Trophoblast cell (in vitro differentiated cells and primary cell): ENCODE results near the gene MED13L.

ENCODE experiments used
- DNase-seq, 2 donors: peaks; one replicate each; pipeline ENCODE4 v3.0.0-alpha.2; 2016
- H2AFZ ChIP-seq: 2 replicates; pipeline ENCODE4 v1.6.1; 2013; ENCODE audit warnings: low read length, moderate library complexity, mild to moderate bottlenecking; ENCODE audit not compliant: insufficient read depth, poor library complexity
- H2AK5ac ChIP-seq: 2 replicates; pipeline ENCODE4 v1.6.1; 2013; ENCODE audit warnings: mild to moderate bottlenecking, low read length
- H2BK120ac ChIP-seq: 2 replicates; pipeline ENCODE4 v1.6.1; 2013; ENCODE audit warnings: low read length, mild to moderate bottlenecking, moderate library complexity; ENCODE audit not compliant: insufficient read depth, poor library complexity
- H2BK12ac ChIP-seq: 2 replicates; pipeline ENCODE4 v1.6.1; 2013; ENCODE audit warnings: mild to moderate bottlenecking, low read length, moderate library complexity
- H2BK5ac ChIP-seq: 2 replicates; pipeline ENCODE4 v1.6.1; 2013; ENCODE audit warnings: low read length, low read depth, moderate library complexity, mild to moderate bottlenecking; ENCODE audit not compliant: poor library complexity
- H3K14ac ChIP-seq: 2 replicates; pipeline ENCODE4 v1.6.1; 2013; ENCODE audit warnings: mild to moderate bottlenecking, low read length
- H3K18ac ChIP-seq: 2 replicates; pipeline ENCODE4 v1.6.1; 2013; ENCODE audit warnings: mild to moderate bottlenecking, low read length
- H3K23ac ChIP-seq: 2 replicates; pipeline ENCODE4 v1.6.1; 2013; ENCODE audit warnings: low read length
- H3K27ac ChIP-seq: 2 replicates; pipeline ENCODE4 v1.5.1; 2013; ENCODE audit warnings: low read depth, mild to moderate bottlenecking, inconsistent platforms, low read length, moderate library complexity
- H3K27me3 ChIP-seq: 2 replicates; pipeline ENCODE4 v1.6.1; 2013; ENCODE audit warnings: inconsistent platforms, mild to moderate bottlenecking, low read length, moderate library complexity; ENCODE audit not compliant: insufficient read depth
- H3K36me3 ChIP-seq, 2 experiments: 1 replicate in 1 of 2; 2 replicates in 1 of 2; pipeline ENCODE4 v1.6.1; 2013; ENCODE audit warnings: low read length in 2 of 2, mild to moderate bottlenecking in 2 of 2, moderate library complexity in 1 of 2; ENCODE audit not compliant: insufficient read depth in 2 of 2, control insufficient read depth in 1 of 2
- H3K4ac ChIP-seq: 2 replicates; pipeline ENCODE4 v1.6.1; 2013; ENCODE audit warnings: low read depth, mild to moderate bottlenecking, low read length, moderate library complexity
- H3K4me1 ChIP-seq, 2 experiments: 1 replicate in 1 of 2; 2 replicates in 1 of 2; pipeline ENCODE4 v1.6.1; 2013; ENCODE audit warnings: low read length in 2 of 2, mild to moderate bottlenecking in 2 of 2, moderate library complexity in 1 of 2; ENCODE audit not compliant: insufficient read depth in 2 of 2, control insufficient read depth in 1 of 2
- H3K4me2 ChIP-seq: 2 replicates; pipeline ENCODE4 v1.6.1; 2013; ENCODE audit warnings: inconsistent platforms, mild to moderate bottlenecking, low read length, moderate library complexity
- H3K4me3 ChIP-seq: 2 replicates; pipeline ENCODE4 v1.5.1; 2013; ENCODE audit warnings: mild to moderate bottlenecking, low read depth, low read length, inconsistent platforms
- H3K79me1 ChIP-seq: one replicate; pipeline ENCODE4 v1.6.1; 2013; ENCODE audit warnings: low read length
- H3K79me2 ChIP-seq: 2 replicates; pipeline ENCODE4 v1.6.1; 2013; ENCODE audit warnings: low read length, mild to moderate bottlenecking; ENCODE audit not compliant: control insufficient read depth, insufficient read depth, poor library complexity
- H3K9ac ChIP-seq: 2 replicates; pipeline ENCODE4 v1.6.1; 2013; ENCODE audit warnings: mild to moderate bottlenecking, low read length
- H3K9me3 ChIP-seq: 2 replicates; pipeline ENCODE4 v1.6.1; 2013; ENCODE audit warnings: low read depth, mild to moderate bottlenecking, control low read depth, inconsistent platforms, low read length; ENCODE audit not compliant: insufficient read depth
- H4K12ac ChIP-seq: 2 replicates; pipeline ENCODE4 v1.6.1; 2013; ENCODE audit warnings: low read depth, mild to moderate bottlenecking, low read length, moderate library complexity
- H4K8ac ChIP-seq: 2 replicates; pipeline ENCODE4 v1.6.1; 2013; ENCODE audit warnings: low read depth, mild to moderate bottlenecking, low read length, moderate library complexity
- H4K91ac ChIP-seq: one replicate; pipeline ENCODE4 v1.6.1; 2013; ENCODE audit warnings: low read depth, mild to moderate bottlenecking, low read length, moderate library complexity
- WGBS: extraction: QIAGEN DNeasy Blood & Tissue Kit; methylation state at CpG from one replicate; pipeline ENCODE4 v1.1.7; 2013; ENCODE audit warnings: missing lambda C conversion rate; ENCODE audit not compliant: insufficient read length, insufficient coverage; ENCODE audit errors: extremely low coverage; 5-methylcytosine and 5-hydroxymethylcytosine counted together

The MED13L gene

DNA sequence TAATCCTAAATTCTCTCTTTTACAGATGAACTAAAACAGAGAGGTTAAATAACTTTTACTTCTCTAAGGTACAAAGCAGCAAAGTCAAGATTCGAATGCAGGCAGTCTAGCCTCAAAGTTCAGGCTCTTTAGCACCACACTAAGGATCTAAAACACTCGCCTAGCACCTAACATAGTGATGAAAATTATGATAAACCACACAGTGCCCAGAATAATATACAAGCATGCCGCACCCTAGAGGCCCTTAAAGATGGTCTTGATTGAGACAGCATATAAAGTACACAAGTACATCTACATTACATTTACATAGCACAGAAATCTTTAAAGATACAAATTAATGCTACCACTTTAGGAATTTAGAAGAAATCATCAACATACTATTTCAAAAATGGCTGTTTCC, 207.0 kb downstream of the MED13L start:
- no peaks in the 10 kb centered on the region for H3K79me1 ChIP-seq
- no peak overlapping the region for H3K14ac ChIP-seq
- H3K4ac ChIP-seq: no peak overlapping the region
- DNase-seq: peak in 1 of 2 donors; percentile 27
- no peak overlapping the region for H3K27ac ChIP-seq
- no peak overlapping the region for H2BK5ac ChIP-seq
- H3K18ac ChIP-seq: no peak overlapping the region
- H2BK12ac ChIP-seq: no peak overlapping the region
- H3K4me1 ChIP-seq: peaks cover 0 to 5% of the 10 kb centered on the region in 2 experiments
- H2BK120ac ChIP-seq: no peak overlapping the region
- H4K8ac ChIP-seq: no peak overlapping the region
- H3K9ac ChIP-seq: no peak overlapping the region
- H4K91ac ChIP-seq: no peak overlapping the region
- H3K4me3 ChIP-seq: no peak overlapping the region
- H3K36me3 ChIP-seq: no peaks in the 10 kb centered on the region
- no peaks in the 10 kb centered on the region for H3K27me3 ChIP-seq
- no CpG with 5 or more reads among the region's 3 CpGs for WGBS
- no peaks in the 10 kb centered on the region for H3K9me3 ChIP-seq
- H3K4me2 ChIP-seq: no peak overlapping the region
- H4K12ac ChIP-seq: no peak overlapping the region
- H2AFZ ChIP-seq: no peak overlapping the region
- no peak overlapping the region for H3K23ac ChIP-seq
- peaks cover 3% of the 10 kb centered on the region for H3K79me2 ChIP-seq
- no peak overlapping the region for H2AK5ac ChIP-seq

GRCh38 chr12:116069943-116070342, 207.6 kb downstream of the MED13L start:
- H3K4me1 ChIP-seq: peaks cover 0 to 5% of the 10 kb centered on the region in 2 experiments
- H3K14ac ChIP-seq: no peak overlapping the region
- no peak overlapping the region for H3K4me3 ChIP-seq
- H3K36me3 ChIP-seq: no peaks in the 10 kb centered on the region
- peaks cover 3% of the 10 kb centered on the region for H3K79me2 ChIP-seq
- H3K9me3 ChIP-seq: no peaks in the 10 kb centered on the region
- no peak overlapping the region for H3K9ac ChIP-seq
- no peak overlapping the region for H4K91ac ChIP-seq
- no peak overlapping the region for H2AFZ ChIP-seq
- H3K79me1 ChIP-seq: no peaks in the 10 kb centered on the region
- H2BK120ac ChIP-seq: no peak overlapping the region
- no peak overlapping the region for H4K8ac ChIP-seq
- H4K12ac ChIP-seq: no peak overlapping the region
- H3K27ac ChIP-seq: no peak overlapping the region
- H2BK12ac ChIP-seq: no peak overlapping the region
- no peak overlapping the region for H3K4ac ChIP-seq
- no peak overlapping the region for H3K18ac ChIP-seq
- DNase-seq: no peak
- H2AK5ac ChIP-seq: no peak overlapping the region
- no peaks in the 10 kb centered on the region for H3K27me3 ChIP-seq
- H2BK5ac ChIP-seq: no peak overlapping the region
- no peak overlapping the region for H3K23ac ChIP-seq
- no peak overlapping the region for H3K4me2 ChIP-seq

GRCh38 chr12:116068853-116069252, 208.6 kb downstream of the MED13L start:
- H3K79me2 ChIP-seq: peaks cover 3% of the 10 kb centered on the region
- no peak overlapping the region for H3K4ac ChIP-seq
- no CpG with 5 or more reads among the region's 9 CpGs for WGBS
- H3K14ac ChIP-seq: no peak overlapping the region
- H2BK120ac ChIP-seq: no peak overlapping the region
- no peak overlapping the region for H2AK5ac ChIP-seq
- H3K79me1 ChIP-seq: no peaks in the 10 kb centered on the region
- H2AFZ ChIP-seq: no peak overlapping the region
- H3K36me3 ChIP-seq: no peaks in the 10 kb centered on the region
- no peak overlapping the region for H3K27ac ChIP-seq
- no peak overlapping the region for H2BK5ac ChIP-seq
- no peak overlapping the region for H2BK12ac ChIP-seq
- H3K18ac ChIP-seq: no peak overlapping the region
- peaks cover 0 to 7% of the 10 kb centered on the region in 2 experiments for H3K4me1 ChIP-seq
- H3K27me3 ChIP-seq: no peaks in the 10 kb centered on the region
- H4K8ac ChIP-seq: no peak overlapping the region
- H3K23ac ChIP-seq: peak overlapping the region; percentile 77
- no peak overlapping the region for H3K9ac ChIP-seq
- no peak overlapping the region for H3K4me2 ChIP-seq
- H3K4me3 ChIP-seq: no peak overlapping the region
- H3K9me3 ChIP-seq: no peaks in the 10 kb centered on the region
- DNase-seq: peak; percentile 29 to 56
- no peak overlapping the region for H4K12ac ChIP-seq
- no peak overlapping the region for H4K91ac ChIP-seq

- Histone ChIP-seq H3K18ac (no peak overlapping the region), H3K4me2 (no peak overlapping the region), H3K9me3 (no peaks in the 10 kb centered on the region), H3K4ac (no peak overlapping the region), H3K27me3 (no peaks in the 10 kb centered on the region), H3K4me3 (no peak overlapping the region), H3K4me1 (peaks cover 0 to 7% of the 10 kb centered on the region in 2 experiments), H2BK12ac (no peak overlapping the region), H2BK120ac (no peak overlapping the region), H4K12ac (no peak overlapping the region), H3K27ac (no peak overlapping the region), H4K91ac (no peak overlapping the region), H4K8ac (no peak overlapping the region), H3K36me3 (no peaks in the 10 kb centered on the region), H2AK5ac (no peak overlapping the region), H3K9ac (no peak overlapping the region), H3K79me1 (no peaks in the 10 kb centered on the region), H3K23ac (no peak overlapping the region), H3K14ac (no peak overlapping the region), H2AFZ (no peak overlapping the region), H3K79me2 (peaks cover 3% of the 10 kb centered on the region), H2BK5ac (no peak overlapping the region)
- DNase-seq: no peak
These were observed 209.1 kb downstream of the MED13L start for GRCh38 chr12:116068371-116068770.
